SK-N-MC (cell line): ENCODE measurements around the gene ZDHHC14.
"Not testable (repeated sequence)": the region's sequence is repeated elsewhere in the genome, so short reads cannot be mapped to it uniquely, and the experiment has no call there.

Experiments
- EZH2 ChIP-seq: fragments of 200-600 bp; sonication (generic); IDR thresholded peaks from one replicate; pipeline ENCODE4 v1.6.1; 2017; ENCODE audit warnings: antibody characterized with exemption
- POLR2AphosphoS5 ChIP-seq: IDR thresholded peaks from 2 replicates; pipeline ENCODE4 v1.6.1; 2012; ENCODE audit warnings: mild to moderate bottlenecking, low read depth, low read length, borderline replicate concordance

DNA sequence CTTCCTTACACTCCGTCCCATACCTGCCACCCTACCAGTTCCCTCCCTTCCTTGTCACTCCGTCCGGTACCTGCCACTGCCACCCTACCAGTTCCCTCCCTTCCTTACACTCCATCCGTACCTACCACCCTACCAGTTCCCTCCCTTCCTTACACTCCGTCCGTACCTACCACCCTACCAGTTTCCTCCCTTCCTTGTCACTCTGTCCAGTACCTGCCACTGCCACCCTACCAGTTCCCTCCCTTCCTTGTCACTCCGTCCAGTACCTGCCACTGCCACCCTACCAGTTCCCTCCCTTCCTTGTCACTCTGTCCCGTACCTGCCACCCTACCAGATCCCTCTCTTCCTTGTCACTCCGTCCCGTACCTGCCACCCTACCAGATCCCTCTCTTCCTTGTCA lies 310.6 kb downstream of the ZDHHC14 start:
- not testable (repeated sequence) for TF ChIP-seq EZH2, POLR2AphosphoS5
